ENCODE measurements around the gene NFKB1. TPM values are rescaled to one million over a fixed set of nuclear protein-coding genes. Genes with fewer than 3 reads are reported as not detected.

Gene NFKB1
- polyA plus RNA-seq, 1 donor from 2014 or later: 8.6 TPM

- no peaks in the 10 kb centered on the region for H3K27me3 ChIP-seq (ENCODE audit: insufficient read depth, low read depth, low read length)
- H3K4me3 ChIP-seq (ENCODE audit: low read length): no peak overlapping the region
- no peaks in the 10 kb centered on the region for H3K9me3 ChIP-seq (ENCODE audit: low read length)
- peaks cover 6% of the 10 kb centered on the region for H3K36me3 ChIP-seq (ENCODE audit: insufficient read depth, low read length)
- TF ChIP-seq, protein P1, sequence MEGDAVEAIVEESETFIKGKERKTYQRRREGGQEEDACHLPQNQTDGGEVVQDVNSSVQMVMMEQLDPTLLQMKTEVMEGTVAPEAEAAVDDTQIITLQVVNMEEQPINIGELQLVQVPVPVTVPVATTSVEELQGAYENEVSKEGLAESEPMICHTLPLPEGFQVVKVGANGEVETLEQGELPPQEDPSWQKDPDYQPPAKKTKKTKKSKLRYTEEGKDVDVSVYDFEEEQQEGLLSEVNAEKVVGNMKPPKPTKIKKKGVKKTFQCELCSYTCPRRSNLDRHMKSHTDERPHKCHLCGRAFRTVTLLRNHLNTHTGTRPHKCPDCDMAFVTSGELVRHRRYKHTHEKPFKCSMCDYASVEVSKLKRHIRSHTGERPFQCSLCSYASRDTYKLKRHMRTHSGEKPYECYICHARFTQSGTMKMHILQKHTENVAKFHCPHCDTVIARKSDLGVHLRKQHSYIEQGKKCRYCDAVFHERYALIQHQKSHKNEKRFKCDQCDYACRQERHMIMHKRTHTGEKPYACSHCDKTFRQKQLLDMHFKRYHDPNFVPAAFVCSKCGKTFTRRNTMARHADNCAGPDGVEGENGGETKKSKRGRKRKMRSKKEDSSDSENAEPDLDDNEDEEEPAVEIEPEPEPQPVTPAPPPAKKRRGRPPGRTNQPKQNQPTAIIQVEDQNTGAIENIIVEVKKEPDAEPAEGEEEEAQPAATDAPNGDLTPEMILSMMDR (IDR thresholded peaks at IDR 0.05; ENCODE audit: poor library complexity, severe bottlenecking): no peak
- no peak for TF ChIP-seq EP300 (conservative IDR thresholded peaks at IDR 0.05; ENCODE audit: poor library complexity, severe bottlenecking)
- TF ChIP-seq SMC3 (conservative IDR thresholded peaks at IDR 0.05; ENCODE audit: poor library complexity): no peak
- no peak for TF ChIP-seq EZH2 (IDR thresholded peaks at IDR 0.05; ENCODE audit: borderline replicate concordance, insufficient read depth, low read length, poor library complexity, severe bottlenecking)
- no peak for TF ChIP-seq POLR2AphosphoS5 (IDR thresholded peaks at IDR 0.05)
- no peak for TF ChIP-seq RAD21 (conservative IDR thresholded peaks at IDR 0.05)
- H4K20me1 ChIP-seq (ENCODE audit: insufficient read depth): no peaks in the 10 kb centered on the region
- H3K9me2 ChIP-seq (ENCODE audit: insufficient read depth, low read length): no peaks in the 10 kb centered on the region
- H3K79me2 ChIP-seq (replicated peaks; ENCODE audit: insufficient read depth, low read length): no peaks in the 10 kb centered on the region
- no peak overlapping the region for H3K27ac ChIP-seq (ENCODE audit: low read length)
- no peaks in the 10 kb centered on the region for H3F3A ChIP-seq (ENCODE audit: insufficient read depth, low read length, poor library complexity, severe bottlenecking)
- no peak overlapping the region for H3K4me2 ChIP-seq (ENCODE audit: low read length)
- H3K9ac ChIP-seq (ENCODE audit: low read length): no peak overlapping the region
- H2AFZ ChIP-seq (ENCODE audit: low read depth, low read length): no peak overlapping the region
Observed at GRCh38 chr4:102657206-102657605, 156.0 kb downstream of the NFKB1 start.

DNA sequence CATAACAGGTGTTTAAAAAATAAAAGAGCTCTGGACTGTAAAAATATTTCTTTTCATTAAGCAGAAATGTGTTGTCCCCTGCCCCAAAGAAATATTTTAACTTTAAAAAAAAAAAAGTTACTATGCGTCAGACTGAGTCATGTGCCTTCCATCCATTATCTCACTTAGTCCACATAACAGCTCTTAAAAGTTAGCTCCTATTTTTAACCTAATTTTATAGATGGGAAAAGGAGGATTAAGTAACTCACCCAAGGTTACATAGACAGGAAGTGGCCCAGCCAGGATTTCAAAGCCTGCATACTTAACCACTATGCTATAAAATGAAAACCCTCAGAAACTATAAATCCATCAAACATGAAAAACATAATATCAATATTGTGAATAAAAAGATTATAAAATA is 161.9 kb downstream of the NFKB1 start:
- TF ChIP-seq MXI1 (conservative IDR thresholded peaks at IDR 0.05; ENCODE audit: poor library complexity, severe bottlenecking) (no peak), EP300 (conservative IDR thresholded peaks at IDR 0.05; ENCODE audit: poor library complexity, severe bottlenecking) (no peak), EZH2 (IDR thresholded peaks at IDR 0.05; ENCODE audit: borderline replicate concordance, insufficient read depth, low read length, poor library complexity, severe bottlenecking) (no peak), SMC3 (conservative IDR thresholded peaks at IDR 0.05; ENCODE audit: poor library complexity) (no peak), RAD21 (conservative IDR thresholded peaks at IDR 0.05) (no peak), POLR2AphosphoS5 (IDR thresholded peaks at IDR 0.05) (no peak), TAF1 (IDR thresholded peaks at IDR 0.05; ENCODE audit: low read depth) (no peak)
- TF ChIP-seq, protein P2, sequence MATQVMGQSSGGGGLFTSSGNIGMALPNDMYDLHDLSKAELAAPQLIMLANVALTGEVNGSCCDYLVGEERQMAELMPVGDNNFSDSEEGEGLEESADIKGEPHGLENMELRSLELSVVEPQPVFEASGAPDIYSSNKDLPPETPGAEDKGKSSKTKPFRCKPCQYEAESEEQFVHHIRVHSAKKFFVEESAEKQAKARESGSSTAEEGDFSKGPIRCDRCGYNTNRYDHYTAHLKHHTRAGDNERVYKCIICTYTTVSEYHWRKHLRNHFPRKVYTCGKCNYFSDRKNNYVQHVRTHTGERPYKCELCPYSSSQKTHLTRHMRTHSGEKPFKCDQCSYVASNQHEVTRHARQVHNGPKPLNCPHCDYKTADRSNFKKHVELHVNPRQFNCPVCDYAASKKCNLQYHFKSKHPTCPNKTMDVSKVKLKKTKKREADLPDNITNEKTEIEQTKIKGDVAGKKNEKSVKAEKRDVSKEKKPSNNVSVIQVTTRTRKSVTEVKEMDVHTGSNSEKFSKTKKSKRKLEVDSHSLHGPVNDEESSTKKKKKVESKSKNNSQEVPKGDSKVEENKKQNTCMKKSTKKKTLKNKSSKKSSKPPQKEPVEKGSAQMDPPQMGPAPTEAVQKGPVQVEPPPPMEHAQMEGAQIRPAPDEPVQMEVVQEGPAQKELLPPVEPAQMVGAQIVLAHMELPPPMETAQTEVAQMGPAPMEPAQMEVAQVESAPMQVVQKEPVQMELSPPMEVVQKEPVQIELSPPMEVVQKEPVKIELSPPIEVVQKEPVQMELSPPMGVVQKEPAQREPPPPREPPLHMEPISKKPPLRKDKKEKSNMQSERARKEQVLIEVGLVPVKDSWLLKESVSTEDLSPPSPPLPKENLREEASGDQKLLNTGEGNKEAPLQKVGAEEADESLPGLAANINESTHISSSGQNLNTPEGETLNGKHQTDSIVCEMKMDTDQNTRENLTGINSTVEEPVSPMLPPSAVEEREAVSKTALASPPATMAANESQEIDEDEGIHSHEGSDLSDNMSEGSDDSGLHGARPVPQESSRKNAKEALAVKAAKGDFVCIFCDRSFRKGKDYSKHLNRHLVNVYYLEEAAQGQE (IDR thresholded peaks at IDR 0.05; ENCODE audit: borderline replicate concordance): no peak
- TF ChIP-seq, protein P1 (IDR thresholded peaks at IDR 0.05; ENCODE audit: poor library complexity, severe bottlenecking): no peak
- H3K9me2 ChIP-seq (ENCODE audit: insufficient read depth, low read length): no peaks in the 10 kb centered on the region
- peaks cover 2% of the 10 kb centered on the region for H3F3A ChIP-seq (ENCODE audit: insufficient read depth, low read length, poor library complexity, severe bottlenecking)
- H3K9ac ChIP-seq (ENCODE audit: low read length): no peak overlapping the region
- peaks cover 12% of the 10 kb centered on the region for H3K36me3 ChIP-seq (ENCODE audit: insufficient read depth, low read length)
- no peak overlapping the region for H3K4me3 ChIP-seq (ENCODE audit: low read length)
- no peak overlapping the region for H3K4me2 ChIP-seq (ENCODE audit: low read length)
- H4K20me1 ChIP-seq (ENCODE audit: insufficient read depth): no peaks in the 10 kb centered on the region
- H3K27me3 ChIP-seq (ENCODE audit: insufficient read depth, low read depth, low read length): no peaks in the 10 kb centered on the region
- H2AFZ ChIP-seq (ENCODE audit: low read depth, low read length): no peak overlapping the region
- no peaks in the 10 kb centered on the region for H3K9me3 ChIP-seq (ENCODE audit: low read length)
- no peak overlapping the region for H3K27ac ChIP-seq (ENCODE audit: low read length)
- H3K79me2 ChIP-seq (replicated peaks; ENCODE audit: insufficient read depth, low read length): no peaks in the 10 kb centered on the region
